GM18868 (cell line): Measurements from ENCODE around the gene PHF14.

Experiments
- ATAC-seq: cut with Tn5 transposase; IDR thresholded peaks from one replicate; pipeline ENCODE4 v1.9.1; 2021; ENCODE audit warnings: mild to moderate bottlenecking, moderate library complexity; ENCODE audit not compliant: unreplicated experiment

The PHF14 gene

DNA sequence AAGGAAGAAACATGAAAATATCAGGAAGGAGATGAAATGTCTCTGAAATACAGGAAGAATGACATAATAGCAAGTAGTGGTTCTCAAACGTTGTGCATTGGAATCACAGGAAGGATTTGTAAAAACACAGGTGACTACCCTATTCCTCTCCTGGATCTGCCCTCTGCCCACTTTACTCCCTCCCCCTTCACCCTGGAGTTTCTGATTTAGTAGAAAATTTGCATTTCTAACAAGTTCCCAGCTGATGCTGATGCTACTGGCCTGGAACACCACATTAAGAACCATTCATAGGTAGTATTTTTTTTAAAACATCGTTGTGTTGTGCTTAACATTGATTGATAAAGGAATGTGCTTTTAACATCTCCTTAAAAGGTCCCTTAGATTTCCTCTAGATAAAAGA lies 130.9 kb downstream of the PHF14 start:
- no peak for ATAC-seq

- ATAC-seq: no peak
These were observed 136.0 kb downstream of the PHF14 start for GRCh38 chr7:11109659-11110058.

GRCh38 chr7:11120068-11120664 lies 146.5 kb downstream of the PHF14 start:
- ATAC-seq: peak; percentile 64

DNA sequence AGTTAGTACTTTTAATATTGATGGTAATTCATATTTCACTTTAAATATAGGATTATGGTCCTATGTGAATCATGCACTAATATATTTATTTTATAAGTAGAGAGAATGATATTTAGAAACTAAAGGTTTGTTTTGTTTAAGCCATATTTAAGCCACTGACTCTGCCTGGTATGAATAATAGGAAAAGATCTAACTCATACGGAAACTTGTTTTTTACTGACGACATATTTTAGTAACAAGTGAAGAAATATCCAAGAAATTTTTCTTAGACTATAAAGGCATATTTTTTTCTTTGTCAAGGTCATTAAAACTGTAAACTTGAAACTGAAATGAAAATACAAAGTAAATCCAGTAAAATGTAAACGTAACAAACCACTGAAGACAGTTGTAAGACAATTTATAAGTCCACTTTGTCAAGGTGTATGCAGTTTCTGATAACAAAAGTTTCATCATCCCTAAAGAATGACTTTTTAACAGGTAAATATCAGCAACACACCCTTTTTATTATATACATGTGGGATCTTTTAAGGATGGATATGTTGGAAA lies 147.1 kb downstream of the PHF14 start:
- ATAC-seq: peak; percentile 57

DNA sequence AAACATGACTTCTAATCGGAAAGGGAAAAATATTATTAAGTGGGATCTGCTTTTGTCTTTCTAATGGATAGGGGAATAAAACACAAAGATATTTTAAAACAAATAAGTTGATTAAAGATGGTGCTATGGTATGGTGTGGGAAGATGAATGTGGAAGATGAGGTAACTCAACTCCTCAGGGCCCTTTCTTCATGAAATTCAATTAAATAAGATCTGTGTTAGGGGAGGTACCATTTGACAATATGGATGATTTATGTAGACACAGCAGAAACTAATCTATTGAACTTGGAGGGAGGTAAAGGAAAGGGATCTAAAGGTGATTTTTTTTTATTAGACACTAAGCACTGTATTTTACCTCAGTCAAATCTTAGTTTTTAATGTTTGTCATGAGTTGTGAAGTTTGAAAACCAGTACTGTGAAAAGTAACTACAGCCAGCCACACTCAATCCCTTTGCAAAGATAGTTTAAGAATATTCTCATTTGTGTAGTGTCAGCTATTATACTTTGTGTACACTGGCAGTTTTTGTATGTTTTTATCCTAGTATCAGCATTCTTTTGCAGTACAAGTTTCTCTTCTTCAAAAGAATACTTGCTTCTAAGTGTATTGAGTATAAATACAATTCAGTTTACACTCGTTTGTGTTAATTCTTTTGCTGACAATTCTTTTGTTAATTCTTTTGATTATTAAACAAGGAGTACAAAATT lies 151.3 kb downstream of the PHF14 start:
- ATAC-seq: no peak

DNA sequence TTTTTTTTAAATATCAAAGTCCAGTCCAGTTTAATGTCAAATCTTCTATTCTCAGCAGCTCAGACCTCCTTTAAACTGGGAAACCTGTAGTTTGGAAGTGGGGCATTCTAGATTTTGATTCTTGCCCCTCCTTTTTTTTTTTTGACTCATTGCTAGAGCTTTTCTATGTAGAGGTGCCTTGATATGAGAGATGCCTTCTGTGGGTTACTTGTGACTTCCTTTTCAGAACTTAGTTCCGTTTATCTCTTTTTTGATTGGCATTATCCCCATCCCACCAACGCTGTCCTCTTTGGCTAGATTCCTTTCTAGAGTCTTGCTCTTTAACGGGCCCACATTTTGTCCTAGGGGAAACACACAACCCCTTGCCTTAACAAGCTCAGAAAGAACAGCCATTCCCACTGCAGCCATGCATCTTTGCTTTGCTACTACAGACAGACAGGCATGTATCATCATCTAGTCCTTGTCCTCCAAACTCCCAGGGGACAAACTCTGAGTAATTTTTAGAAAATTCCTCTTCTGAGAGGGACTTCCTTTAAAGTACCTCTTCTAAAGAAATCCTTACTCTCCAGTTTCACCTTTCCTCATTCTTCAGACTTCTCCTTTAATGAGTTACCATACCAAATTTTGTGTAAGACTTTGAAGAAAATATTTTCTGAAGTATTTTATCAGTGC lies 153.6 kb downstream of the PHF14 start:
- no peak for ATAC-seq

DNA sequence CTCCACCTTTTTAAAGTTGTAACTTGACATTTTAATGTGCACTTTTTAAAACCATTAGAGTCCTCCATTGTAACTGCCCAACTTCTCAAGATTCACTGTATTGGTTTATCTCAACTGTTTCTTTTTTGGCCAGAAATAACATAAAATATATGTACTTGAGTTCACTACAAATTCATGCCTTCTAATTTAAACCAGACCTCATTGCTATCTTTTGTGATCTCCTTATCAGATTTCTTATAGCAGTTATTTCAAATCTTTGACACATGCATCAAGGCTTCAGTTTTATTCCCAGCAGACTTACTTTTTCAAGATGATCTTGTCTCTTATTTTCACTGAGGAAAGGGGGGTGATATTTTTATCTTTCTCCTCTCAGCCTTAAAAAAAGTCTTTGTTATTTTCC lies 154.3 kb downstream of the PHF14 start:
- ATAC-seq: no peak

- no peak for ATAC-seq
These were observed 154.8 kb downstream of the PHF14 start for GRCh38 chr7:11128498-11128897.

DNA sequence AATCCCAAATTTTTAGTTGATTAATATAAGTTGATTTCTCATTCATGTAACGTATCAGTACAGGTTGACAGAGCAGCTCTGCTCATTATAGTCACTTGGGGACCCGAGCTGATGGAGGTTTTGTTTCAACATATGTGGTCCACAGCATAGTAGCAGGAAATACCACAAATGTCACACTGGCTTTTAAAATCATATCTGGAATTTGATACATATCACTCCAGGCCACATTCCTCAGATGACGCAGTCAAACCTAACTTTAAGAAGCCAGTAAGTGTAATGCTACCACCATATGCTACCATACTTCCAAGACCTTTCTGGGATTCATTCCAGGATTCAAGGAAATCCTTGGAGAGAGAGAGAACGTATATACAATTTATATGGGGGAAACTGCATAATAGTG lies 156.3 kb downstream of the PHF14 start:
- ATAC-seq: no peak

DNA sequence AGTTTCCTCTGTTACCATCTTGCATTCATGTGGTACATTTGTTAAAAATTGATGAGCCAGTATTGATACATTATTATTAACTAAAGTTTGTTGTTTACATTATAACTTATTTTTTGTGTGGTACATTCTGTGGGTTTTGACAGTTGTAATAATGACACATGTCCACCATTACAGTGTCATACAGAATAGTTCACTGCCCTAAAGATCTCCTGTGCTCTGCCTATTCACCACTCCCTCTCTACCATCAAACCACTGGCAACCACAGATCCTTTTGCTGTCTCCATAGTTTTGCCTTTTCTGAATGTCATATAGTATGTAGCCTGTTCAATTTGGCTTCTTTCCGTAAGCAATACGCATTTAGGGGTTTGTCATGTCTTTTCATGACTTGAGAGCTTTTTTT lies 156.9 kb downstream of the PHF14 start:
- ATAC-seq: no peak

GRCh38 chr7:11133436-11133959 lies 159.8 kb downstream of the PHF14 start:
- no peak for ATAC-seq

DNA sequence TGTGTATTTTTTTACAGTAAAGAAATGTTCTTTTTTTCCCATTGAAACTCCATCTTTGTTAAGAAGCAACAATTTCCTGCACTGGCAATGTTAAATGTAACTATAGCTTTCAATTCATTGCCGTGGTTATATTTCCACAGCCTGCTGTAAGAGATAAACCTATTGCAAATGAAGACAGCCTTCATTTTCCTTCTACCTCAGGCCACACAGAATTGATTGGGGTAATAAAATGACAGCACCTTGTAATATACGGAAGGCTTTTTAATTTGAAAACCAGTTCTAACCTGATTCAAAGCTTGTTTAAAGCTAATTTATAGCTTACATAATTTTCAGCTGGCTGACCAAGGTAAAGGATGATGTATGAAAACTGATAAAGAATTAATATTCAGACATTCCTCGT lies 161.9 kb downstream of the PHF14 start:
- no peak for ATAC-seq

DNA sequence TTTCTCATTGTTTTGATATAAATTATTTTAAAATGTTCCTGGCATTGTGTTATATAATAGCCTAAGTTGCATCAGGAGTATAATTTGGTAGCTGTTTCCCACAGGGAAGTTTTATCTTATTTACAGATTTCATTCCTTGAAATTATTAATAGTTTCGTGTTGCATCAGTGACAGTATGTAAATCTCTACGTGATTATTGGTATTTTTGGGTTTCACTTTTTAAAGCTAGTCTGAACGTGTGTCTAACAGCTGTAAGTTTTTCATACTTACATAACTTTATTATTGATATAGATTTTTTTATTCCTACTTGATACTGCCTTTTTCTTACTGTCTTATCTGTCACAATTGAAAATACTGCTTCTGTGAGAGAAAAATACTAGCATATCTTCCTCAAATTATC lies 167.9 kb downstream of the PHF14 start:
- ATAC-seq: no peak

- ATAC-seq: no peak
These were observed 180.0 kb downstream of the PHF14 start for GRCh38 chr7:11153694-11154093.

- ATAC-seq: no peak
These were observed 182.2 kb downstream of the PHF14 start for GRCh38 chr7:11155883-11156282.

DNA sequence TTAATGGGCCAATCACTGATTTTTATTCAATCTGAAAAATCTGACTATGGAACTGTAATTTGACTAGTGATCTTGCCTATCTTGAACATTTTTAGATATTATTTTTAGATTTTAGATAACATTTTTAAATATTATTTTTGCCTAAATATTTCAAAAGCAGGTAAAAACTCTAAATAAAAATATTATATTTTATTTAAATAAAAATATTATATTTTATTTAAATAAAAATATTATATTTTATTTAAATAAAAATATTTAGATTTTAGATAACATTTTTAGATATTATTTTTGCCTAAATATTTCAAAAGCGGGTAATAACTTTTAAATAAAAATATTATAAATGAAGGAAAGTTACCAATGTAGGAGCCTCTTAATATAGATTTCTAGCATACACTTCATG lies 187.8 kb downstream of the PHF14 start:
- ATAC-seq: no peak

DNA sequence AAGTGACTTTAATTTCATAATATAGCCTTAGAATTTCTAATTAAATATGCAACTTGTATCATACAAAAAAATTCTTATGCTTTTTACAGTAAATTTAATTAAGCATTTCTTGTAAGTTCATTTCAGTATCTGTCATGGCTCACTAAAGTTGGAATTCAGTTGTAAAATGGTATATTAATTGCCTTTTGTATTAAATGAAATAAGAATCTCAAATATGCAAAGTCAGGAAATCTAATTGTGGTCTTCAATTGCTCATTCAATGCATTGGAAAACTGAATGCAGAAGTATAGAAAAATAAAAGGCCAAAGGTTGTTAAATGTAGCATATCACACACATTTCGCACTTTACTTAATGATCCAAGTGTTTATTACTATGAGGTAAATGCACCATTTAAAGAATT lies 189.5 kb downstream of the PHF14 start:
- ATAC-seq: no peak

DNA sequence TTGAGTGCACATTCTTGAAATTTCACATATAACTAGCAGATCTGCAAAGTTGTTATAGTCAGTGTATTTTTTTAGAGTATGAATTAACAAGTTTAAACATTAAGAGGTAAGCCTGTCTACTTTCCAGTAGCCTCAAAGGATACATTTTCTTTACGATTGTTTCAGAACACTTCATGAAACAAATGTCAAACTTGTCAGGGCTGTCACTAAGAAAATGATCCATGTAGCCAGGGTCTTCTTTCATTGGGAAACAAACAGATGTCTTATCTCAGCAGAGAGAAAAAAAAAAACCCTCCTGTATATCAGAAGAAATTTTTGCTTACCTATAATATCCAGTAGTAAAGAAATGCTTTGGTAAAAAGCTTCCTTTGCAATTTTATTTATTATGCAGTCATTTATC lies 192.4 kb downstream of the PHF14 start:
- ATAC-seq: no peak

DNA sequence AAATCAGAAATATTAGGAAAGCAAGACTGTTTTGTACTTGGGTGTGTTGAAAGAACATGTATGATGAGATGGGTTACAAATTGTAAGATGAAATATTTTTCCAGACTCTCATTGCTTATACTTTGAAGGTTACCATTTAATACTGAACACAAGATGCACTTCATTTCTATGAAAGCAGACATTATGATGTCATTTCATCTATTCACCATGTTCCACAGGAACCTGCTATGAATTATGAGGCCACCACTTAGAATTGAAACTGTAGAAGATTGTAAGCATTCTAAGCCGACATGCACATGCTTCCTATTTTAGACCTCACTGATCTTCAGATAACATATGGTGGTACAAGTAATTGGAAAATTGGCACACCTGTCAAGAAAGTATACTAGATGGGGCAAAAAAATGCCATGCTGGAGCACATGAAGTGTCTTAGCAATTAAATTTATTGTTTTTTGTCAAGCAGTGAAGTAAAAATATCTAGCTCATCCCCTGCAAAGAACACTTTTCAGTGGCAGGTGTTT lies 195.0 kb downstream of the PHF14 start:
- ATAC-seq: no peak

GRCh38 chr7:11170175-11170574 lies 196.5 kb downstream of the PHF14 start:
- ATAC-seq: no peak

- no peak for ATAC-seq
These were observed 197.3 kb downstream of the PHF14 start for GRCh38 chr7:11170863-11171568.
